HG03045 (cell line): ENCODE results near the gene PHLDA2.

ENCODE experiments used
- ATAC-seq: cut with Tn5 transposase; IDR thresholded peaks from one replicate; pipeline ENCODE4 v1.9.1; 2021; ENCODE audit warnings: mild to moderate bottlenecking, moderate library complexity; ENCODE audit not compliant: unreplicated experiment

Gene PHLDA2

DNA sequence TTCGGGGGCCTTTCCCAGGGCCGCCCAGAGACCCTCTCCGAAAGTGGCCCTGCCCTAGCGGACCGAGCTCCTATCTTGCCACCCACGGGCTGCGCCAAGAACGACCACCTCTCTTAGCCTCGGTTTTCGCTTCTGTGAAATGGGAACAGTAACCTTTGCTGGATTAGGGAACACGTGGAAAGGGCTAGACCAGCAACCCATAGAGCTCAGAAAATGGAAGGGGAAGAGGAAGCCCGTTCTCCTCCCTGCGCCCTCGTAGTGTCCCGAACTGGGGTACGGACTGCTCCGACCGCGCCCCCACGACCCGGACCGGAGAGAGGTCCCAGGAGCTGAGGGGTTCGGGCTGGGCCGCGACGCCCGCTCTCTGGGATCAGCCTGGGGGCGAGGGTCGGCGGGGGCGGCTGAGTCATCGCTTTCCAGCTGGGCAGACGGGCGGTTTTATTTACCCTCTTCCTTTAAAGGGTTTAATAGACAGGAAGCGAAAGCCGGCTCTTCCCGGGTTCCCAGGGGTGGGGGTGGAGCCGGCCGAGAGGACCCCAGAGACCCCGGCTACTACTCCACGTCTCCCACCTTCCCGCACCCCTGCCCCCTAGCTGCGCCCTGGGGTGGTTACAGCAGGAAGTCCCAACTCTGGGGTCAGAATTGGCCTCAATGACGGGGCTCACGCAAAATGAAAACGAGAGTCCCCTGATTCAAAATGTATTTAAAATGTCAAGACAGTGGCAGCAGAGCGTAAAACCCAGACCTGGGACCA lies 907 bp upstream of the PHLDA2 start:
- ATAC-seq, result no peak

- ATAC-seq, result no peak
These were observed 320 bp upstream of the PHLDA2 start for GRCh38 chr11:2929531-2929949.

GRCh38 chr11:2927851-2928604 lies 1.2 kb downstream of the PHLDA2 start:
- no peak for ATAC-seq

DNA sequence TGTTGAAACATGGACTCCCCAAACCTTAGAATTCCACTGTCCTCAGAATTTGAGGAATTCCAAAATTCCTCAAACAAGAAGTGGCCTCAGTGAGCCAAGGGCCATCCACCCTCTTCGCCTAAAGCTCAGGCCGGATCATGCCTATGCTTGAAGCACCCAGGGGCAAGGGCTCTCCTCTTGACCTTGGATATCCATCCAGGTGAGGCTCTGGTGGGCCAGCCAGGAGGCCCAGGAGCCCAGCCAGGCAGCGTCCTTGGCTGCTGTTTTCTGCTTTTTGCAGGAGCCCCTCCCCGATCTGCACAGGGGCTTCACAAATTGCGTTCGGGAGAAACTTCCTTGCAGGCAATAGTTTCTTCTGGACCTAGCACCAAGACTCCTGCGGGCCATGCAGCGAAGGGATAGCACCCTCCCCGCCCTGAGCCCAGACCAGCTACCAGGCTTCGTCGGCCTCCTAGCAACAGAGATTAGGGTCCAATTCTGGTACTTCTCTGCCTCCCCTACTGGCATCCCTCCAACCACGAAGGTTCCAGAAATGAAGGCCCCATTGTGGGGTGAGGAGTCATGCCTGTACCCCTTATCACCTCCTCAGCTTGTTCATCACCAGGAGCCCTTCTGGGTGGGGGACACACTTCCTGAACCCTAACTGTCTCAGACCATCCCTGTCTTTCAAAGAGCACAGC lies 2.0 kb downstream of the PHLDA2 start:
- ATAC-seq, result no peak

- no peak for ATAC-seq
These were observed 2.6 kb downstream of the PHLDA2 start for GRCh38 chr11:2926611-2927051.

GRCh38 chr11:2924821-2925675 lies 4.2 kb downstream of the PHLDA2 start:
- ATAC-seq, result no peak

- no peak for ATAC-seq
These were observed 4.8 kb downstream of the PHLDA2 start for GRCh38 chr11:2924381-2924780.

DNA sequence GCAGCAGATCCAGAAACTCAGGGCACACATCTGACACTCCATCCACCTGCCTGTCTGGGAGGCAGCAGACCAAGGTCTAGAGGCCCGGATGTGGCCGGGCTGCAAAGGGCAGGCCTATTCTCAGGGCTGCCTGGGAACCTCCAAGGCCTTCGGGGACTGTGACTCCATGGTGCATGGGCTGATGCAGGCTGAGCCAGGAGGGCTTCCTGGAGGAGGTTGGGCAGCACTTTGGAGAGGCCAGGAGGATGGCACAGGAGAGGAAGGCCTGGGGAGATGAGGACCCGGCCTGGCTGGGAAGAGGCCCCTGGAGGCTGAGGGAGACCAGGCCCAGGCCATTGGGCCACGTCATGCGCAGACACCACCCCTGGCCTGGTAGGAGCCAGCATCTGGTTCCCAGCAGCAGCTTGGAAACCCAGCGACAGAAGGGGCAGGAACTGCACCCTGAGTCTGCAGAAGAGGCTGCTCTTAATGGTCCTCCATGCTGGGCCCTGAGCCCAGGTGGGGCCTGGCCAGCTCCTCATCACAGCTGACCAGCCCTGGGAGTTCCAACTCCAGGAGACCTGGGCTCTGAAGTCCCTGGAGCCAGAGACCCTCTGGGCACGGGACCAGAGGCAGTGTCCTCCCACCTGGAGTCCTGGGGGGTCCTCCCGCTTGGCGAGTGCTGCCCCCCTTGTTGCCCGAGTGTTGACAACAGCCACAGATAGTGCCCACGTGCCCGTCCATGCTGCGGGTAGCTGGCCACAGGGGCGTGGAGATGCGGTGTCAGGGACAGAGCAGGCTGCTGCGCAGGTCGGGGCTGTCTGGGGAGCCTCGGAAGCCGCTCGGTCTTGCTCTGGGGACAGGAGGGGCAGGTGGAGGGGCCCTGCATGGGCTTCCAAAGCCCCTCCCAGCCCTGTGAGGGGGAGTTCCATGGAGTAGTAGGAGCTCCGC lies 5.5 kb downstream of the PHLDA2 start:
- no peak for ATAC-seq

GRCh38 chr11:2922655-2923054 lies 6.6 kb downstream of the PHLDA2 start:
- ATAC-seq, result no peak

GRCh38 chr11:2921742-2922493 lies 7.3 kb downstream of the PHLDA2 start:
- ATAC-seq, result no peak

GRCh38 chr11:2921261-2921660 lies 8.0 kb downstream of the PHLDA2 start:
- ATAC-seq, result no peak

GRCh38 chr11:2920343-2920742 lies 8.9 kb downstream of the PHLDA2 start:
- ATAC-seq, result no peak

DNA sequence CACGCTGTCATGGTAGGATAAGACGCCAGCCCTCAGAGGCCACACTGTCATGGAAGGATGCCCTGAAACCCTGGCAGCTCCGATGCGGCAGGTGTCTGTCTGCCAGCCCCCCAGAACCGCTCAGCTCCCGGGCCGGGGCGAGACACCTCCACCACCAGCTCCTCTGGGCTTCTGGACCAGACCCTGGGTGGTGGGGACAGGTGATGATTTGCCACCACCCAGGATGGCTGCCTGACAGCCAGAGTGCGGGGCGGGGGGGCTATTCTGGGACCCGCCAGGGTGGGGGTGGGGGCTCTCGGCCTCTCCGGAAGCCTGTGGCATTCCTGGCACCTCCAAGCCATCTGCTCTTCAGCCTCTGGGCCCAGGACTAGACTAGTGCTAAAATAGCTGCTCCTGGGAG lies 9.4 kb downstream of the PHLDA2 start:
- ATAC-seq, result no peak

DNA sequence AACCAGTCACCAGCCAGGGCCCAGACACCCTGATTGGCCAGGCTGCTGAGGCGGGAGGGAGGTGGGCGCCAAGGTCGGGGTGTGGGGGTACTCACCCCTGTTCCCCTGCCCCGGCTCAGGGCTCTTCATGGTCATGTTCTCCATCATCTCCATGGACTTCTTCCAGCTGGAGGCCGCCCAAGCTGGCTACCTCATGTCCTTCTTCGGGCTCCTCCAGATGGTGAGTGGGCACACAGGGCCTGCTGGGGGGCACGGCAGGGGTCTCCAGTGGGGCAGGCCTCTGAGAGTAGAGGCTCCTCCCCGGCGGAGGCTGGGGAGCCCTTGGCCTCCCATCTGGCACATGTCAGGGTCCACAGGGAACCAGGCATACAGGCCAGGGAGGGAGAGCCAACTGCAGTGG lies 10.0 kb downstream of the PHLDA2 start:
- no peak for ATAC-seq

GRCh38 chr11:2917842-2918490 lies 11.3 kb downstream of the PHLDA2 start:
- ATAC-seq, result no peak

GRCh38 chr11:2916892-2917645 lies 12.2 kb downstream of the PHLDA2 start:
- no peak for ATAC-seq

DNA sequence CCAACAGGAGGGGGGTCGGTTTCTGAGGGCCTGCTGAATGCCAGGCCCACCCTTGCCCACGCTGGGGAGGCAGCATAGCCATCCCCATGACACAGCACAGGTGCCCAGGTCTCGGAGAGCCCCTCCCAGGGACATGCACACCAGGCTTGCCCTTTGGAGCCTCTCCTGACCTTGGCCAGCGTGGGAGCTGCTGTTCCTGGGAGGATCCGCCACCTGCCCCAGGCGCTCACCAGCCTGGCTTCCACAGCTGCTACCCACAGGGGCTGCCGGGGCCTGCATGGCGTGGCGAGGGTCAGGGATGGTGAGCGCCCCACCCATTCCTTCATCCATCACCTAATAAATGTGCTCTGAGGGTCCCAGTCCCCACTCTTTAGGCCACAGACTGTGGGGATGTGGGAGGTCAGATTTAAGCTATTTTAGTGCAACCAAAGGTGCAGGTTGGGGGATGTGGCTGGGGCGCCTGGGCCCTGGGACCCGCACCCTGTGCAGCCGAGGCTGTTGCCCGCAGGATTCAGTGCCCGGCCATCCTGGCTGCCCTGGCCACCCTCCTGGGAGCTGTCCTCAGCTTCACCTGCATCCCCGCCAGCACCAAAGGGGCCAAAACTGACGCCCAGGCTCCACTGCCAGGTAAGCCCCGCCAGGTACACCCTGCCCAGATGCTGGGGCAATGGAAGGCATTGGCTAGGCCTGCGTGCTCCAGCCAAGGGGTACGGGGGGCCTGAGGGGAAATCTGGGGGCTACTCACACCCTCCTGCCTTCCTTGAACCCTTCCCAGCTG lies 12.9 kb downstream of the PHLDA2 start:
- no peak for ATAC-seq
